HEK293T (cell line): ENCODE results near the gene NQO1.

Experiments used
- CTCF ChIA-PET: fragments of 350-600 bp; formaldehyde crosslinking; extraction: SDS; loops from one replicate; lab custom pipeline; 2021; ENCODE audit warnings: antibody characterized with exemption, inconsistent platforms; lab: Yijun Ruan, JAX
- POLR2A ChIA-PET: fragments of 350-600 bp; formaldehyde crosslinking; extraction: SDS; loops from one replicate; lab custom pipeline; 2020; ENCODE audit warnings: antibody characterized with exemption, inconsistent platforms; lab: Yijun Ruan, JAX
- DNase-seq: peaks from one replicate; pipeline ENCODE4 v3.0.0; 2012; ENCODE audit warnings: mixed read lengths; ENCODE audit errors: extremely low spot score
- ARNT ChIP-seq: fragments of 450-650 bp; IDR thresholded peaks from 2 replicates; pipeline ENCODE4 v1.6.1; 2017; ENCODE audit warnings: mild to moderate bottlenecking
- BHLHE40 ChIP-seq: fragments of 450-650 bp; IDR thresholded peaks from 2 replicates; pipeline ENCODE4 v1.6.1; 2016; ENCODE audit warnings: mild to moderate bottlenecking, moderate library complexity, borderline replicate concordance
- CTBP1 ChIP-seq: fragments of 450-650 bp; IDR thresholded peaks from 2 replicates; pipeline ENCODE4 v1.6.1; 2016; ENCODE audit warnings: borderline replicate concordance
- ELF4 ChIP-seq: fragments of 450-650 bp; IDR thresholded peaks from 2 replicates; pipeline ENCODE4 v1.6.1; 2017; ENCODE audit warnings: antibody characterized with exemption
- FOXA1 ChIP-seq: fragments of 450-650 bp; IDR thresholded peaks from 2 replicates; pipeline ENCODE4 v1.6.1; 2016; ENCODE audit warnings: mild to moderate bottlenecking
- FOXK2 ChIP-seq: fragments of 450-650 bp; IDR thresholded peaks from 2 replicates; pipeline ENCODE4 v1.6.1; 2016; ENCODE audit warnings: mild to moderate bottlenecking
- FOXM1 ChIP-seq: fragments of 450-650 bp; IDR thresholded peaks from 2 replicates; pipeline ENCODE4 v1.6.1; 2017; ENCODE audit warnings: mild to moderate bottlenecking, borderline replicate concordance
- HDGF ChIP-seq: fragments of 450-650 bp; IDR thresholded peaks from 2 replicates; pipeline ENCODE4 v1.6.1; 2017; ENCODE audit warnings: antibody characterized with exemption, borderline replicate concordance
- L3MBTL2 ChIP-seq: fragments of 450-650 bp; conservative IDR thresholded peaks from 2 replicates; pipeline ENCODE4 v1.6.1; 2016; ENCODE audit warnings: mild to moderate bottlenecking
- LEF1 ChIP-seq: fragments of 450-650 bp; IDR thresholded peaks from 2 replicates; pipeline ENCODE4 v1.6.1; 2017; ENCODE audit warnings: mild to moderate bottlenecking, borderline replicate concordance
- NFRKB ChIP-seq: fragments of 450-650 bp; IDR thresholded peaks from 2 replicates; pipeline ENCODE4 v1.6.1; 2016; ENCODE audit warnings: mild to moderate bottlenecking, moderate library complexity
- PKNOX1 ChIP-seq: fragments of 450-650 bp; IDR thresholded peaks from 2 replicates; pipeline ENCODE4 v1.6.1; 2016
- SP1 ChIP-seq: fragments of 450-650 bp; IDR thresholded peaks from 2 replicates; pipeline ENCODE4 v1.6.1; 2017
- SUZ12 ChIP-seq: fragments of 450-650 bp; IDR thresholded peaks from 2 replicates; pipeline ENCODE4 v1.6.1; 2016; ENCODE audit warnings: mild to moderate bottlenecking
- TARDBP ChIP-seq: fragments of 450-650 bp; IDR thresholded peaks from 2 replicates; pipeline ENCODE4 v1.6.1; 2016
- ZNF384 ChIP-seq: fragments of 450-650 bp; IDR thresholded peaks from 2 replicates; pipeline ENCODE4 v1.6.1; 2016

NQO1 gene

GRCh38 chr16:69726313-69727060 is at the start of gene NQO1:
TSS of gene NQO1 (minus strand) at chr16:69726560. CDS start at chr16:69726439, 121 bp downstream.
- POLR2A ChIA-PET = interaction anchor here (1.0 to 3.2 kb wide), 5 partner anchors 10 to 28 kb away, joined by 3 to 25 read pairs (median 4); partner anchors contain the start of gene NOB1
- DNase-seq = peak; percentile 93
- CTCF ChIA-PET = interaction anchor here (1.6 kb wide), 1 partner anchor 17 kb away, joined by 5 read pairs; no protein-coding TSS in a partner anchor
- no peak for TF ChIP-seq BHLHE40
- no peak for TF ChIP-seq TARDBP
- TF ChIP-seq SP1 = no peak
- peak; percentile 65 for TF ChIP-seq L3MBTL2
- TF ChIP-seq FOXM1 = no peak
- no peak for TF ChIP-seq NFRKB
- no peak for TF ChIP-seq PKNOX1

DNA sequence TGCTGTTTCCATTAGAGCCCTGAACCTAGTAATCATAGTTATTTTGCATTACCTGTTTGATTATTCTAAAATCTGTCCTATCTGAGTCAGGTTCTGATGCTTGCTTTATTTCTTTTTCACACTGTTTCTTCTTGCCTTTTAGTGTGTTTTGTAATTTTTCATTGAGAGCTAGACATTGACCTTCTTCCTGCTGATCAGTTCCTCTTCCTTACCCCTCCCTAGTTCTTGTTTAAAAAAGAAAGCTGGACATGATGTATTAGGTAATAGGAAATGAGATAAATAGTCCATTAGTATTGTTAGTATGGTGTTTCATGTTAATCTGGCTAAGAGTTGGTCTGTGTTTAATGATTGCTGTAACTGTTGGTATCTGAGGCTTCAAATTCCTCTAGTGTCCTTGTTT is 49.2 kb upstream of the NQO1 start:
- TF ChIP-seq SP1 (no peak), FOXK2 (no peak), LEF1 (no peak), SUZ12 (no peak), L3MBTL2 (no peak), NFRKB (no peak), ZNF384 (no peak), ELF4 (no peak), HDGF (no peak)
- ChIA-PET POLR2A (no interaction called here), CTCF (no interaction called here)
- DNase-seq = no peak

- TF ChIP-seq SUZ12 = no peak
- TF ChIP-seq ELF4 = no peak
- no peak for TF ChIP-seq ZNF384
- no peak for TF ChIP-seq PKNOX1
- no peak for TF ChIP-seq LEF1
- no peak for TF ChIP-seq CTBP1
- no peak for TF ChIP-seq TARDBP
- TF ChIP-seq ARNT = no peak
- no peak for TF ChIP-seq BHLHE40
- no peak for TF ChIP-seq FOXM1
- TF ChIP-seq NFRKB = no peak
- TF ChIP-seq SP1 = no peak
- TF ChIP-seq L3MBTL2 = no peak
- no peak for TF ChIP-seq HDGF
- TF ChIP-seq FOXA1 = no peak
- no peak for TF ChIP-seq FOXK2
- DNase-seq = no peak
- POLR2A ChIA-PET = interaction anchor here (0.9 to 1.7 kb wide), 2 partner anchors 11 to 19 kb away, joined by 3 to 12 read pairs; partner anchors contain the start of genes NOB1 and WWP2
- CTCF ChIA-PET = interaction anchor here (0.7 to 1.0 kb wide), 3 partner anchors 9 to 193 kb away, joined by 3 read pairs; no protein-coding TSS in a partner anchor
Observed at GRCh38 chr16:69773260-69773947, 47.0 kb upstream of the NQO1 start.

- no peak for TF ChIP-seq FOXA1
- TF ChIP-seq FOXK2 = no peak
- ChIA-PET POLR2A (no interaction called here), CTCF (no interaction called here)
- DNase-seq = no peak
Observed at GRCh38 chr16:69771651-69771967, 45.2 kb upstream of the NQO1 start.

DNA sequence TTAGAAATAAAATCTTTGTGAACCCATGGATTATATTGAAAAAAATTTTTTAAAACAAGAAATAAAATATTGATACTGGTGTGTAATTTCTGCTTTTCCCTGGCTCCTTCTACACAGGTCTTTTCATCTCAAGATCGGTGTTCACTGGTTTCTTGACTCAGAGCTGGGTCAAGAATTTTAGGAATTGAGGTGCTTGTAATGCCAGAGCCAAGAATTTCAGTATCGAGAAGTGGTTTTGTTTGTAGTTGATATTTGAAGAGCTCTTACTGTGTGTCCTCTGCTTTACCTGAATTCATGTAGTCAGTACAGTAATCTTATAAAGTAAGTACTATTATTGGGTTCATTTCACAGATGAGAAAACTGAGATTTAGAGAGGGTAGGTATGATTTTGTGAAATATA is 43.0 kb upstream of the NQO1 start:
- TF ChIP-seq BHLHE40 = no peak
- no peak for TF ChIP-seq SP1
- TF ChIP-seq TARDBP = no peak
- TF ChIP-seq ARNT = no peak
- TF ChIP-seq HDGF = no peak
- TF ChIP-seq L3MBTL2 = no peak
- no peak for TF ChIP-seq ZNF384
- no peak for TF ChIP-seq ELF4
- no peak for TF ChIP-seq SUZ12
- TF ChIP-seq FOXK2 = no peak
- no peak for TF ChIP-seq CTBP1
- TF ChIP-seq FOXM1 = no peak
- TF ChIP-seq FOXA1 = no peak
- TF ChIP-seq PKNOX1 = no peak
- no peak for TF ChIP-seq LEF1
- no peak for TF ChIP-seq NFRKB
- ChIA-PET POLR2A (no interaction called here), CTCF (no interaction called here)
- no peak for DNase-seq

DNA sequence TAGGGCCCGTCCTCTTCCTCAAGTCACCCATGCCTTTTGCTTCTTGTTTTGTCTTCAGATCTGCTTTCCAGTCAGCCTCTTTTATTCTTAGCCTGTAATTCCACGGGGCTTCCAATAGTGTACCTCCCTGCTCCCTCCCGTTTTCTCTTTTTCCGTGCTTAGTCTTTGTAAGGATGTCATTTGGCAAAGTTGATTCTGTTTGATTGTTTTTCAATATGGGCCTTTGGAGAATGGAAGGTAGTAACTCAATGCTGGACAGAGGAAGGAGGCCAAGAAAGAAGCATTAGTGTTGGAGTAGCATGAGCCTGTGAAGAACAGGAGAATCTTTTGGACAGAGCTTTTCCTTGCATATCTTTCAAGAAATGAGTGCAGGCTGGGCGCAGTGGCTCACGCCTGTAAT is 42.3 kb upstream of the NQO1 start:
- CTCF ChIA-PET = no interaction called here
- POLR2A ChIA-PET = interaction anchor here (1.7 kb wide), 1 partner anchor 14 kb away, joined by 5 read pairs; the partner anchor contains the start of gene NOB1
- no peak for DNase-seq
- TF ChIP-seq ZNF384 (no peak), CTBP1 (no peak), FOXM1 (no peak), TARDBP (no peak), SUZ12 (no peak), BHLHE40 (no peak), ARNT (no peak), NFRKB (no peak), ELF4 (no peak), LEF1 (no peak), PKNOX1 (no peak), HDGF (no peak), FOXK2 (no peak), FOXA1 (no peak), SP1 (no peak), L3MBTL2 (no peak)
